ENCODE data around the gene CAPZB.
"Not testable (repeated sequence)": the region's sequence is repeated elsewhere in the genome, so short reads cannot be mapped to it uniquely, and the experiment has no call there.

CAPZB gene

GRCh38 chr1:19525607-19526545, 40.5 kb upstream of the CAPZB start:
- H3K27ac ChIP-seq (replicated peaks): no peak overlapping the region
- H3K4me3 ChIP-seq (replicated peaks; ENCODE audit: insufficient read depth, low read length): no peak overlapping the region
- TF ChIP-seq REST (IDR thresholded peaks at IDR 0.05; ENCODE audit: insufficient replicate concordance, low read depth) (no peak), POLR2AphosphoS5 (IDR thresholded peaks at IDR 0.05; ENCODE audit: low read depth) (no peak), SPI1 (IDR thresholded peaks at IDR 0.05; ENCODE audit: borderline replicate concordance, low read depth) (no peak), CTCF (IDR thresholded peaks at IDR 0.05; ENCODE audit: insufficient read depth, low read length) (no peak), GABPA (IDR thresholded peaks at IDR 0.05; ENCODE audit: low read depth) (no peak)
- H3K27me3 ChIP-seq (ENCODE audit: insufficient read depth, poor library complexity, severe bottlenecking): no peaks in the 10 kb centered on the region
- DNase-seq (ENCODE audit: low read depth in 1 of 2, low spot score in 1 of 2): no peak

GRCh38 chr1:19524791-19525190, 39.5 kb upstream of the CAPZB start:
- no peak overlapping the region for H3K27ac ChIP-seq (replicated peaks)
- H3K27me3 ChIP-seq (ENCODE audit: insufficient read depth, poor library complexity, severe bottlenecking): no peaks in the 10 kb centered on the region
- no peak overlapping the region for H3K4me3 ChIP-seq (replicated peaks; ENCODE audit: insufficient read depth, low read length)
- TF ChIP-seq POLR2AphosphoS5 (IDR thresholded peaks at IDR 0.05; ENCODE audit: low read depth) (no peak), GABPA (IDR thresholded peaks at IDR 0.05; ENCODE audit: low read depth) (no peak), CTCF (IDR thresholded peaks at IDR 0.05; ENCODE audit: insufficient read depth, low read length) (no peak)
- no peak for DNase-seq (ENCODE audit: low read depth in 1 of 2, low spot score in 1 of 2)

GRCh38 chr1:19522570-19522969, 37.2 kb upstream of the CAPZB start:
- H3K27ac ChIP-seq (replicated peaks); H3K27me3 ChIP-seq (ENCODE audit: insufficient read depth, poor library complexity, severe bottlenecking); DNase-seq (ENCODE audit: low read depth in 1 of 2, low spot score in 1 of 2); H3K4me3 ChIP-seq (replicated peaks; ENCODE audit: insufficient read depth, low read length): not testable (repeated sequence)

- Histone ChIP-seq H3K27me3 (ENCODE audit: insufficient read depth, poor library complexity, severe bottlenecking) (no peaks in the 10 kb centered on the region), H3K27ac (replicated peaks) (no peak overlapping the region), H3K4me3 (replicated peaks; ENCODE audit: insufficient read depth, low read length) (no peak overlapping the region)
- TF ChIP-seq SPI1 (IDR thresholded peaks at IDR 0.05; ENCODE audit: borderline replicate concordance, low read depth): no peak
- no peak for TF ChIP-seq REST (IDR thresholded peaks at IDR 0.05; ENCODE audit: insufficient replicate concordance, low read depth)
- no peak for TF ChIP-seq CTCF (IDR thresholded peaks at IDR 0.05; ENCODE audit: insufficient read depth, low read length)
- DNase-seq (ENCODE audit: low read depth in 1 of 2, low spot score in 1 of 2): no peak
These were observed 36.1 kb upstream of the CAPZB start for GRCh38 chr1:19521411-19521810.
